ENCODE measurements around the gene GORASP2. TPM values are rescaled to one million over a fixed set of nuclear protein-coding genes. Genes with fewer than 3 reads are reported as not detected.

The GORASP2 gene
- polyA plus RNA-seq, 1 experiment: 222 TPM

Other genes starting within 250 kb of the GORASP2 start
- gene SP5, start 213.9 kb upstream of the GORASP2 start, polyA plus RNA-seq (2011; rRNA removed): not detected in 2 replicates
- not detected in 2 replicates for gene ERICH2, start 158.9 kb upstream of the GORASP2 start, polyA plus RNA-seq (2011; rRNA removed)
- gene GAD1, start 112.4 kb upstream of the GORASP2 start, polyA plus RNA-seq (2011; rRNA removed): not detected in 2 replicates
- gene TLK1, start 231.6 kb downstream of the GORASP2 start, polyA plus RNA-seq (2011; rRNA removed): 22.2 and 28.3 TPM in 2 replicates